SK-N-SH (cell line): ENCODE data around the gene SULT2B1. TPM values are rescaled to one million over a fixed set of nuclear protein-coding genes. Genes with fewer than 3 reads are reported as not detected.
A peak's percentile ranks its signal among the peaks of the same experiment; 100 is the strongest.

Experiments
- CTCF ChIA-PET: fragments of 300-600, 350-600 bp; formaldehyde crosslinking; extraction: SDS; loops from one replicate; lab custom pipeline; 2021; lab: Yijun Ruan, JAX
- POLR2A ChIA-PET: fragments of 350-600 bp; sonication (Branson Sonifier 250); formaldehyde crosslinking; extraction: SDS; loops from one replicate; lab custom pipeline; 2020; ENCODE audit warnings: antibody characterized with exemption, inconsistent platforms; lab: Yijun Ruan, JAX
- DNase-seq: peaks from one replicate; pipeline ENCODE4 v3.0.0; 2012
- H2AFZ ChIP-seq: fragments of 200-600 bp; sonication (generic); 2 replicates; pipeline ENCODE4 v1.8.1; 2016; ENCODE audit warnings: antibody characterized with exemption, mild to moderate bottlenecking, low read depth
- H3F3A ChIP-seq: fragments of 200-600 bp; sonication (generic); replicated peaks from 2 replicates; pipeline ENCODE3; 2016; ENCODE audit warnings: antibody characterized with exemption, mild to moderate bottlenecking; ENCODE audit not compliant: insufficient read depth
- H3K27ac ChIP-seq, 2 experiments: fragments of 200-500 bp in 1 of 2; fragments of 200-600 bp in 1 of 2; sonication (Bioruptor generic) in 1 of 2; sonication (generic), shearing (Covaris generic) in 1 of 2; 2 replicates each; pipeline versions ENCODE4 v1.5.1 to v1.6.1; 2014 to 2016; ENCODE audit warnings: low read depth in 2 of 2, inconsistent platforms in 1 of 2, low read length in 1 of 2, mild to moderate bottlenecking in 1 of 2, mixed read lengths in 1 of 2
- H3K27me3 ChIP-seq: fragments of 200-600 bp; sonication (generic), shearing (Covaris generic); 2 replicates; pipeline ENCODE4 v1.6.1; 2016; ENCODE audit warnings: mixed run types; ENCODE audit not compliant: insufficient read depth
- H3K36me3 ChIP-seq, 2 experiments: fragments of 200-500 bp in 1 of 2; fragments of 200-600 bp in 1 of 2; sonication (Bioruptor generic) in 1 of 2; sonication (generic) in 1 of 2; replicated peaks in 1 of 2; 2 replicates each; pipeline versions ENCODE3 to v1.5.1; 2014 to 2016; ENCODE audit warnings: low read length in 1 of 2, mild to moderate bottlenecking in 1 of 2; ENCODE audit not compliant: insufficient read depth in 2 of 2, control insufficient read depth in 1 of 2
- H3K4me1 ChIP-seq, 2 experiments: fragments of 200-500 bp in 1 of 2; fragments of 200-600 bp in 1 of 2; sonication (Bioruptor generic) in 1 of 2; sonication (generic), shearing (Covaris generic) in 1 of 2; 2 replicates each; pipeline versions ENCODE4 v1.5.1 to v1.6.1; 2014 to 2016; ENCODE audit warnings: low read depth in 1 of 2, low read length in 1 of 2, mixed run types in 1 of 2; ENCODE audit not compliant: insufficient read depth in 2 of 2, control insufficient read depth in 1 of 2
- H3K4me2 ChIP-seq: fragments of 200-600 bp; sonication (generic), shearing (Covaris generic); 2 replicates; pipeline ENCODE4 v1.6.1; 2017; ENCODE audit warnings: mixed run types
- H3K4me3 ChIP-seq, 2 experiments: fragments of 200-500 bp in 1 of 2; fragments of 200-600 bp in 1 of 2; sonication (Bioruptor generic) in 1 of 2; sonication (generic), shearing (Covaris generic) in 1 of 2; 2 replicates each; pipeline versions ENCODE4 v1.5.1 to v1.8.1; 2014 to 2016; ENCODE audit warnings: low read depth in 2 of 2, inconsistent platforms in 1 of 2, low read length in 1 of 2, mild to moderate bottlenecking in 1 of 2, mixed read lengths in 1 of 2, moderate library complexity in 1 of 2
- H3K79me2 ChIP-seq: fragments of 200-600 bp; sonication (generic); 2 replicates; pipeline ENCODE4 v1.8.1; 2017; ENCODE audit warnings: mild to moderate bottlenecking; ENCODE audit not compliant: insufficient read depth
- H3K9ac ChIP-seq: fragments of 200-600 bp; sonication (generic); 2 replicates; pipeline ENCODE4 v1.6.1; 2017; ENCODE audit warnings: mixed run types
- H3K9me2 ChIP-seq: fragments of 200-600 bp; sonication (generic); 2 replicates; pipeline ENCODE4 v1.6.1; 2017; ENCODE audit warnings: mixed run types
- H3K9me3 ChIP-seq: fragments of 200-600 bp; sonication (generic); 2 replicates; pipeline ENCODE4 v1.6.1; 2017; ENCODE audit warnings: mixed run types, mild to moderate bottlenecking, moderate library complexity
- H4K20me1 ChIP-seq: fragments of 200-600 bp; sonication (generic); 2 replicates; pipeline ENCODE4 v1.6.1; 2017; ENCODE audit warnings: mild to moderate bottlenecking, mixed run types; ENCODE audit not compliant: insufficient read depth
- CHD2 ChIP-seq: fragments of 150-350 bp; IDR thresholded peaks from 2 replicates; pipeline ENCODE4 v1.6.1; 2018; ENCODE audit warnings: low read length; ENCODE audit not compliant: partially characterized antibody
- ELF1 ChIP-seq: IDR thresholded peaks from 2 replicates; pipeline ENCODE4 v1.4.0; 2012
- EP300 ChIP-seq, 2 experiments: IDR thresholded peaks; 2 replicates each; pipeline versions ENCODE4 v1.4.0 to v1.6.1; 2012; ENCODE audit warnings: borderline replicate concordance in 1 of 2, low read depth in 1 of 2, low read length in 1 of 2
- GATA2 ChIP-seq: sonication (generic); formaldehyde crosslinking; IDR thresholded peaks from 2 replicates; pipeline ENCODE4 v1.5.0; 2020; ENCODE audit warnings: mild to moderate bottlenecking, missing genetic modification reagents
- NFIC ChIP-seq: IDR thresholded peaks from 2 replicates; pipeline ENCODE4 v1.4.0; 2012; ENCODE audit warnings: borderline replicate concordance
- POLR2AphosphoS5 ChIP-seq: IDR thresholded peaks from 2 replicates; pipeline ENCODE4 v1.6.1; 2012; ENCODE audit warnings: low read depth, low read length
- RAD21 ChIP-seq: IDR thresholded peaks from 2 replicates; pipeline ENCODE4 v1.6.1; 2012; ENCODE audit warnings: mild to moderate bottlenecking, low read length
- SIN3A ChIP-seq: IDR thresholded peaks from 2 replicates; pipeline ENCODE4 v1.6.1; 2012; ENCODE audit warnings: low read depth, mild to moderate bottlenecking, low read length, moderate library complexity, borderline replicate concordance
- TCF12 ChIP-seq: IDR thresholded peaks from 2 replicates; pipeline ENCODE4 v1.4.0; 2012
- WGBS: methylation state at CpG from one replicate; pipeline ENCODE4 v1.1.6; 2017; ENCODE audit warnings: low lambda C conversion rate; 5-methylcytosine and 5-hydroxymethylcytosine counted together
- polyA plus RNA-seq, 3 experiments: library from polyadenylated mRNA; depleted of rRNA; stranded (reverse); fragments of >200 nt; gene quantifications; 2 replicates each; pipeline ENCODE4 v1.2.3, GENCODE V29; 2012
- TF ChIP-seq, protein P1 (sequence below): fragments of 200-600 bp; sonication (generic); IDR thresholded peaks from 2 replicates; pipeline ENCODE4 v1.6.1; 2017; ENCODE audit warnings: antibody characterized with exemption, mild to moderate bottlenecking, moderate library complexity

Gene SULT2B1
- polyA plus RNA-seq, 1 of the 3 experiments (the other 2 are of a cell fraction) = 0.92 TPM

DNA sequence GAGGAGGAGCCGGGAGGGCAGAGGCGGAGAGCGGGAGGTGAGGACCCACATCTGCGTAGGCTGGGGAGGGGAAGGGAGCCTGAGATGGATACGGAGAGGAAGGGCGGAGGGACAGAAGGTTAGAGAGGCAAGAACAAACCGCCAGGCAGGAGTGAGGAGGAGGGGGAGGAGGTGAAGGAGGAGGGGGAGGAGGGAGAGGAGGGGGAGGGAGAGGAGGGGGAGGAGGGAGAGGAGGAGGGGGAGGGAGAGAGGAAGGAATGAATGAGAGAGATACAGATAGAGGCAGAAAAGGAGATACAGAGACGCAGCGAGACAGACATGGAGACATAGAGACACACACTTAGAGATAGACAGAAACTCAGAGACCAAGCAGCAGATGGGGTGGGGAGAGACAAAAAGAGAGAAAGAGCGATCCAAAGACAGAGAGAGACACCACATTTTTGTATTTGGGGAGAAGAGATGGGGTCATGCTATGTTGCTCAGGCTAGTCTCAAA lies 94.8 kb downstream of the SULT2B1 start:
- H3K9ac ChIP-seq = peak overlapping the region; percentile 55; the same call in 1 of the 2 replicates
- TF ChIP-seq RAD21 = no peak
- TF ChIP-seq EP300 (IDR thresholded peaks at IDR 0.05; ENCODE audit: borderline replicate concordance in 1 of 2, low read depth in 1 of 2, low read length in 1 of 2) = no peak
- no peak for TF ChIP-seq ELF1
- TF ChIP-seq POLR2AphosphoS5 = 0 out of 2 replicates have a peak, but pooled peaks have one; percentile 17
- TF ChIP-seq NFIC = no peak
- TF ChIP-seq SIN3A = no peak
- TF ChIP-seq TCF12 = no peak
- TF ChIP-seq, all 33 proteins: peak for 1
- no peaks in the 10 kb centered on the region for H4K20me1 ChIP-seq
- peaks cover 4 to 6% of the 10 kb centered on the region in 2 experiments; a peak in 2 of 4 replicates for H3K4me1 ChIP-seq
- no peak overlapping the region for H2AFZ ChIP-seq
- no peaks in the 10 kb centered on the region for H3K9me3 ChIP-seq
- no peaks in the 10 kb centered on the region for H3K9me2 ChIP-seq
- no peaks in the 10 kb centered on the region for H3K27me3 ChIP-seq
- no peaks in the 10 kb centered on the region for H3K79me2 ChIP-seq
- peak overlapping the region in 1 of 2 experiments; percentile 74; a peak in 3 of 4 replicates for H3K4me3 ChIP-seq
- POLR2A ChIA-PET = interaction anchor here (0.6 to 1.6 kb wide), 4 partner anchors 23 to 149 kb away, joined by 3 to 7 read pairs (median 4); no protein-coding TSS in a partner anchor
- H3K4me2 ChIP-seq = peak overlapping the region; percentile 99
- H3K36me3 ChIP-seq = no peaks in the 10 kb centered on the region
- 13% methylated on average over 10 of the region's 10 CpGs for WGBS
- CTCF ChIA-PET = interaction anchor here (0.8 to 2.7 kb wide), 14 partner anchors 7 to 324 kb away, joined by 3 to 35 read pairs (median 7); partner anchors contain the start of gene HSD17B14
- no peak for DNase-seq
- no peak overlapping the region; a peak in 1 of 4 replicates for H3K27ac ChIP-seq
- H3F3A ChIP-seq = peaks cover 8% of the 10 kb centered on the region

DNA sequence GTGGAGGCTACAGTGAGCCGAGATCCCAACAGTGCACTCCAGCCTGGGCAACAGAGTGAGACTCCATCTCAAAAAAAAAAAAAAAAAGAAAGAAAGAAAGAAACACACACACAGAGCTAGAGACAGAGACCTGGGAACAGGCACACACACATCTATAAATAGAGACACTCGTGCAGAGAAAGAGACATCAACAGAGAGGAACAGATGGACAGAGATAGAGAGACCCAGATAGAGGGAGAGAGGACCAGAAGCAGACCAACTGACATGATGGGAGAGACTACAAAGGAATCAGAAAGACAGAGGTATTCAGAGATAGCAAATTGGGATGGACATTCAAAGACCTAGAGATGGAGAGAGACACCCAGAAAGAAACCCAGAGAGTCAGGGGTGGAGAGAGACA lies 96.2 kb downstream of the SULT2B1 start:
- WGBS = 76% methylated on average over 2 of the region's 2 CpGs

More for the DNA sequence above, 96.2 kb downstream of the SULT2B1 start:
- no peaks in the 10 kb centered on the region for H3K9me3 ChIP-seq
- H3K4me3 ChIP-seq = no peak overlapping the region
- H3K9me2 ChIP-seq = no peaks in the 10 kb centered on the region
- H3K36me3 ChIP-seq = no peaks in the 10 kb centered on the region
- no peak overlapping the region for H3K27ac ChIP-seq
- no peaks in the 10 kb centered on the region for H3K27me3 ChIP-seq
- no peaks in the 10 kb centered on the region for H4K20me1 ChIP-seq
- H2AFZ ChIP-seq = no peak overlapping the region
- peaks cover 6% of the 10 kb centered on the region for H3F3A ChIP-seq
- no peak overlapping the region for H3K4me2 ChIP-seq
- ChIA-PET CTCF (no interaction called here), POLR2A (no interaction called here)
- no peak for DNase-seq
- no peak overlapping the region for H3K9ac ChIP-seq
- no peaks in the 10 kb centered on the region for H3K79me2 ChIP-seq
- H3K4me1 ChIP-seq = peaks cover 4 to 6% of the 10 kb centered on the region in 2 experiments; a peak in 2 of 4 replicates
- TF ChIP-seq RAD21 (no peak), CHD2 (no peak), GATA2 (CRISPR knock-in tag) (no peak)
- TF ChIP-seq, protein P1, sequence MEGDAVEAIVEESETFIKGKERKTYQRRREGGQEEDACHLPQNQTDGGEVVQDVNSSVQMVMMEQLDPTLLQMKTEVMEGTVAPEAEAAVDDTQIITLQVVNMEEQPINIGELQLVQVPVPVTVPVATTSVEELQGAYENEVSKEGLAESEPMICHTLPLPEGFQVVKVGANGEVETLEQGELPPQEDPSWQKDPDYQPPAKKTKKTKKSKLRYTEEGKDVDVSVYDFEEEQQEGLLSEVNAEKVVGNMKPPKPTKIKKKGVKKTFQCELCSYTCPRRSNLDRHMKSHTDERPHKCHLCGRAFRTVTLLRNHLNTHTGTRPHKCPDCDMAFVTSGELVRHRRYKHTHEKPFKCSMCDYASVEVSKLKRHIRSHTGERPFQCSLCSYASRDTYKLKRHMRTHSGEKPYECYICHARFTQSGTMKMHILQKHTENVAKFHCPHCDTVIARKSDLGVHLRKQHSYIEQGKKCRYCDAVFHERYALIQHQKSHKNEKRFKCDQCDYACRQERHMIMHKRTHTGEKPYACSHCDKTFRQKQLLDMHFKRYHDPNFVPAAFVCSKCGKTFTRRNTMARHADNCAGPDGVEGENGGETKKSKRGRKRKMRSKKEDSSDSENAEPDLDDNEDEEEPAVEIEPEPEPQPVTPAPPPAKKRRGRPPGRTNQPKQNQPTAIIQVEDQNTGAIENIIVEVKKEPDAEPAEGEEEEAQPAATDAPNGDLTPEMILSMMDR = no peak
- TF ChIP-seq, all 33 proteins: peak for 0

Other genes starting within 250 kb of the SULT2B1 start
- 263 and 277 TPM in 2 replicates for gene EMP3, start 226.6 kb upstream of the SULT2B1 start, polyA plus RNA-seq (2012; rRNA removed)
- 20.2 and 21.9 TPM in 2 replicates for gene TMEM143, start 188.2 kb upstream of the SULT2B1 start, polyA plus RNA-seq (2012; rRNA removed)
- gene SYNGR4, start 187.8 kb upstream of the SULT2B1 start, polyA plus RNA-seq (2012; rRNA removed) = 0.08 TPM in 1 of 2 replicates, not detected in the other
- gene KDELR1, start 160.6 kb upstream of the SULT2B1 start, polyA plus RNA-seq (2012; rRNA removed) = 119 and 138 TPM in 2 replicates
- gene GRIN2D, start 158.5 kb upstream of the SULT2B1 start, polyA plus RNA-seq (2012; rRNA removed) = 0.54 and 0.92 TPM in 2 replicates
- 34.1 and 36.6 TPM in 2 replicates for gene GRWD1, start 106.2 kb upstream of the SULT2B1 start, polyA plus RNA-seq (2012; rRNA removed)
- gene KCNJ14, start 96.6 kb upstream of the SULT2B1 start, polyA plus RNA-seq (2012; rRNA removed) = 1.1 and 1.2 TPM in 2 replicates
- 69.5 and 77.6 TPM in 2 replicates for gene CYTH2, start 82.8 kb upstream of the SULT2B1 start, polyA plus RNA-seq (2012; rRNA removed)
- gene LMTK3, start 40.3 kb upstream of the SULT2B1 start, polyA plus RNA-seq (2012; rRNA removed) = 2.0 and 3.2 TPM in 2 replicates
- not detected in 2 replicates for gene SPACA4, start 54.6 kb downstream of the SULT2B1 start, polyA plus RNA-seq (2012; rRNA removed)
- gene FAM83E, start 62.9 kb downstream of the SULT2B1 start, polyA plus RNA-seq (2012; rRNA removed) = 0.44 TPM in 1 of 2 replicates, not detected in the other
- gene RPL18, start 67.0 kb downstream of the SULT2B1 start, polyA plus RNA-seq (2012; rRNA removed) = 2,114 and 2,225 TPM in 2 replicates
- 14.1 and 14.8 TPM in 2 replicates for gene SPHK2, start 67.3 kb downstream of the SULT2B1 start, polyA plus RNA-seq (2012; rRNA removed)
- 7.8 and 12.6 TPM in 2 replicates for gene DBP, start 85.2 kb downstream of the SULT2B1 start, polyA plus RNA-seq (2012; rRNA removed)
- 13.1 and 13.5 TPM in 2 replicates for gene CA11, start 94.0 kb downstream of the SULT2B1 start, polyA plus RNA-seq (2012; rRNA removed)
- gene NTN5, start 120.8 kb downstream of the SULT2B1 start, polyA plus RNA-seq (2012; rRNA removed) = 0.57 and 0.74 TPM in 2 replicates
- not detected in 2 replicates for gene FUT2, start 143.8 kb downstream of the SULT2B1 start, polyA plus RNA-seq (2012; rRNA removed)
- gene MAMSTR, start 167.6 kb downstream of the SULT2B1 start, polyA plus RNA-seq (2012; rRNA removed) = 0.70 and 1.1 TPM in 2 replicates
- 0.36 and 0.41 TPM in 2 replicates for gene RASIP1, start 188.4 kb downstream of the SULT2B1 start, polyA plus RNA-seq (2012; rRNA removed)
- gene IZUMO1, start 194.7 kb downstream of the SULT2B1 start, polyA plus RNA-seq (2012; rRNA removed) = 0.03 TPM in 2 replicates
- gene FUT1, start 200.5 kb downstream of the SULT2B1 start, polyA plus RNA-seq (2012; rRNA removed) = 0.03 and 0.08 TPM in 2 replicates
- gene FGF21, start 203.4 kb downstream of the SULT2B1 start, polyA plus RNA-seq (2012; rRNA removed) = not detected in 2 replicates